ENCODE measurements around the gene RAB32. TPM values are rescaled to one million over a fixed set of nuclear protein-coding genes. Genes with fewer than 3 reads are reported as not detected.

RAB32 gene
- total RNA-seq, 2 donors from 2014 or later = 7.3 to 17.9 TPM

- ATAC-seq (no peak), DNase-seq (no peak)
- Histone ChIP-seq H3K4me3 (no peak overlapping the region), H3K4me1 (no peaks in the 10 kb centered on the region), H3K27me3 (no peaks in the 10 kb centered on the region), H3K36me3 (replicated peaks in 1 of 2; ENCODE audit: insufficient read depth in 1 of 2, low read depth in 2 of 2) (no peaks in the 10 kb centered on the region), H3K9me3 (no peaks in the 10 kb centered on the region), H3K27ac (no peak overlapping the region)
- TF ChIP-seq POLR2A (IDR thresholded peaks at IDR 0.05) (no peak), CTCF (IDR thresholded peaks at IDR 0.05) (no peak)
- intact Hi-C loops (cut with DNase I) = no loop called here
- WGBS, 2 donors = 89 to 93% methylated on average over 3 of the region's 3 CpGs
These were observed 10.9 kb upstream of the RAB32 start for GRCh38 chr6:146532702-146533101.

- intact Hi-C loops (cut with DNase I) = no loop called here
- H3K27ac ChIP-seq = peak overlapping the region; percentile 85 to 94 (median 91)
- TF ChIP-seq POLR2A (IDR thresholded peaks at IDR 0.05) (no peak), CTCF (IDR thresholded peaks at IDR 0.05) (no peak)
- peaks cover 31% of the 10 kb centered on the region for H3K4me1 ChIP-seq
- ATAC-seq = no peak
- no peaks in the 10 kb centered on the region for H3K36me3 ChIP-seq (replicated peaks in 1 of 2; ENCODE audit: insufficient read depth in 1 of 2, low read depth in 2 of 2)
- H3K9me3 ChIP-seq = no peaks in the 10 kb centered on the region
- peak in 1 of 4 donors; percentile 24 for DNase-seq
- H3K4me3 ChIP-seq = peak overlapping the region in 1 of 2 donors; percentile 15
- 55 to 59% methylated on average over 9 of the region's 9 CpGs for WGBS, 2 donors
- no peaks in the 10 kb centered on the region for H3K27me3 ChIP-seq
These were observed 787 bp upstream of the RAB32 start for GRCh38 chr6:146542881-146543210.

GRCh38 chr6:146543940-146544615 is 445 bp downstream of the RAB32 start:
- intact Hi-C loops (cut with DNase I) = no loop called here
- H3K4me3 ChIP-seq = peak overlapping the region; percentile 39 to 42
- ATAC-seq (peak; percentile 51), DNase-seq (peak; percentile 58 to 62 (median 61))
- TF ChIP-seq POLR2A (IDR thresholded peaks at IDR 0.05) = peak in 1 of 3 donors; percentile 62
- TF ChIP-seq CTCF (IDR thresholded peaks at IDR 0.05) = no peak
- WGBS, 2 donors = 9% methylated on average over 25 to 33 of the region's 33 CpGs
- no peaks in the 10 kb centered on the region for H3K36me3 ChIP-seq (replicated peaks in 1 of 2; ENCODE audit: insufficient read depth in 1 of 2, low read depth in 2 of 2)
- no peaks in the 10 kb centered on the region for H3K9me3 ChIP-seq
- peaks cover 31% of the 10 kb centered on the region for H3K4me1 ChIP-seq
- H3K27me3 ChIP-seq = no peaks in the 10 kb centered on the region
- peak overlapping the region; percentile 85 to 94 (median 91) for H3K27ac ChIP-seq

- TF ChIP-seq POLR2A (IDR thresholded peaks at IDR 0.05) = no peak
- no peak for TF ChIP-seq CTCF (IDR thresholded peaks at IDR 0.05)
- peaks cover 31% of the 10 kb centered on the region for H3K4me1 ChIP-seq
- H3K27me3 ChIP-seq = no peaks in the 10 kb centered on the region
- 56 to 72% methylated on average over 9 to 11 of the region's 11 CpGs for WGBS, 2 donors
- ATAC-seq (no peak), DNase-seq (no peak)
- peaks cover 0 to 2% of the 10 kb centered on the region in 2 donors for H3K36me3 ChIP-seq (replicated peaks in 1 of 2; ENCODE audit: insufficient read depth in 1 of 2, low read depth in 2 of 2)
- H3K4me3 ChIP-seq = peak overlapping the region in 1 of 2 donors; percentile 42
- H3K9me3 ChIP-seq = no peaks in the 10 kb centered on the region
- intact Hi-C loops (cut with DNase I) = no loop called here
- H3K27ac ChIP-seq = peak overlapping the region; percentile 85 to 94 (median 91)
These were observed 1.1 kb downstream of the RAB32 start for GRCh38 chr6:146544616-146545182.
